MV-4-11 (cell line): Measurements from ENCODE around the gene FAM163A.
"Not testable (repeated sequence)": the region's sequence is repeated elsewhere in the genome, so short reads cannot be mapped to it uniquely, and the experiment has no call there.

Experiments used
- DNase-seq: peaks from one replicate; lab custom pipeline; 2025; lab: John Stamatoyannopoulos, UW

Gene FAM163A

GRCh38 chr1:179816196-179816960 lies 73.3 kb downstream of the FAM163A start:
- DNase-seq = no peak

- DNase-seq = no peak
Measured at GRCh38 chr1:179817056-179817455, 74.0 kb downstream of the FAM163A start.

GRCh38 chr1:179817789-179818188 lies 74.7 kb downstream of the FAM163A start:
- no peak for DNase-seq

- no peak for DNase-seq
Measured at GRCh38 chr1:179818260-179818659, 75.2 kb downstream of the FAM163A start.

GRCh38 chr1:179818743-179819173 lies 75.7 kb downstream of the FAM163A start:
- DNase-seq = no peak

- peak; percentile 92 for DNase-seq
Measured at GRCh38 chr1:179820226-179820970, 77.3 kb downstream of the FAM163A start.

GRCh38 chr1:179821524-179821923 lies 78.4 kb downstream of the FAM163A start:
- DNase-seq = no peak

GRCh38 chr1:179822065-179822464 lies 79.0 kb downstream of the FAM163A start:
- DNase-seq = no peak

GRCh38 chr1:179823693-179824092 lies 80.6 kb downstream of the FAM163A start:
- DNase-seq = no peak

GRCh38 chr1:179824265-179824664 lies 81.2 kb downstream of the FAM163A start:
- DNase-seq = peak; percentile 75

GRCh38 chr1:179825206-179825605 lies 82.1 kb downstream of the FAM163A start:
- no peak for DNase-seq

- no peak for DNase-seq
Measured at GRCh38 chr1:179825798-179826460, 82.8 kb downstream of the FAM163A start.

GRCh38 chr1:179826626-179827280 lies 83.7 kb downstream of the FAM163A start:
- no peak for DNase-seq

GRCh38 chr1:179828554-179829110 lies 85.5 kb downstream of the FAM163A start:
- no peak for DNase-seq

- no peak for DNase-seq
Measured at GRCh38 chr1:179831225-179831624, 88.1 kb downstream of the FAM163A start.

- no peak for DNase-seq
Measured at GRCh38 chr1:179831852-179832699, 89.0 kb downstream of the FAM163A start.

- not testable (repeated sequence) for DNase-seq
Measured at GRCh38 chr1:179836686-179837445, 93.8 kb downstream of the FAM163A start.

GRCh38 chr1:179840107-179840506 lies 97.0 kb downstream of the FAM163A start:
- no peak for DNase-seq

- no peak for DNase-seq
Measured at GRCh38 chr1:179848233-179848632, 105.1 kb downstream of the FAM163A start.

- DNase-seq = no peak
Measured at GRCh38 chr1:179853102-179853501, 110.0 kb downstream of the FAM163A start.
